HG02970 (cell line): ENCODE results near the gene UACA.

ENCODE experiments used
- ATAC-seq: cut with Tn5 transposase; IDR thresholded peaks from one replicate; pipeline ENCODE4 v1.9.1; 2021; ENCODE audit warnings: mild to moderate bottlenecking, moderate library complexity, moderate number of reproducible peaks; ENCODE audit not compliant: unreplicated experiment, low FRiP score

UACA gene

DNA sequence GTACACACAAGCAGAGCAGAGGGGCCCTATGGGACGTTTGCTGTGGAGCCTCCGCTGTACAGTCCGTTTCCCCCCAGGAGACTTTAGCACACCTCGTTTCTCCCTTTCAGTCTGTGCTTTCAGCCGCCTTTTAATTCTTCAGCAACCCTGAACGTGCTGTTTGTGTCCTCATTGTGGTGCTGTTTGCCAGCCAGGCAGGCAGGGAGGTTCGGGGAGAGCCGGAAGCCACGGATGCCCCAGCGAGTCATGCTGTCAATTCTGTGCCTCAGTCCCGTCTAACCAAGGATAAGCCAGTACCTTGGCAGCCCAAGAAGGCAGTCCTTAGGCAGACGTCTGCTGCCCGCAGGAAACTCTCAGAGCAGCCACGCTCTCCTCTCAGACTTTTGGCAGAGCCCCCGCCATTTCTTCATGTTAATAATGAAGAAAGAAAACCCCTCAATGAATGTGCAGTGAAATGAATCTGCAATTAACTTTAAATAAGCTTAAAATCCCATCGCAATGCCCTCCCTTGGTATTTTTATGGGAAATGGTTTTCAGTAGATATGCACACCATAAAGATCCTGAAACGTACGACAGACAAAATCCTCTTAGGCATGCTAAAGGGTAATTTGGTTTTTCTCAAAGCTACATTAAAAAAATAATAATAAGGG, 158.6 kb downstream of the UACA start:
- no peak for ATAC-seq
